H1 (cell line): Measurements from ENCODE around the gene DNAJC17. TPM values are rescaled to one million over a fixed set of nuclear protein-coding genes. Genes with fewer than 3 reads are reported as not detected.

ENCODE experiments used
- CTCF ChIA-PET: fragments of 300-600 bp; sonication (Branson Sonifier 250); formaldehyde crosslinking; loops from one replicate; lab custom pipeline; 2021; ENCODE audit not compliant: partially characterized antibody; lab: Charles Lee
- POLR2A ChIA-PET: fragments of 300-600 bp; sonication (Branson Sonifier 250); formaldehyde crosslinking; loops from one replicate; lab custom pipeline; 2021; ENCODE audit warnings: inconsistent platforms; ENCODE audit not compliant: partially characterized antibody; lab: Charles Lee
- DNase-seq, 2 experiments: peaks; one replicate each; pipeline versions ENCODE4 v3.0.0 to v3.0.0-alpha.2; 2010 to 2022; ENCODE audit warnings: low spot score in 2 of 2, low read depth in 1 of 2, mixed read lengths in 1 of 2
- FAIRE-seq: peaks from 2 replicates; lab custom pipeline; 2011; peaks lifted over from hg19 to GRCh38; lab: Jason Lieb, UNC
- H2AFZ ChIP-seq: 2 replicates; pipeline ENCODE4 v1.8.1; 2012; ENCODE audit warnings: low read length, inconsistent platforms
- H2AK5ac ChIP-seq: 2 replicates; pipeline ENCODE4 v1.6.1; 2013; ENCODE audit warnings: low read depth, low read length
- H2BK120ac ChIP-seq: replicated peaks from 2 replicates; pipeline ENCODE3; 2013; ENCODE audit warnings: low read depth, low read length, inconsistent platforms
- H2BK12ac ChIP-seq: 2 replicates; pipeline ENCODE4 v1.6.1; 2013; ENCODE audit warnings: low read depth, low read length
- H2BK15ac ChIP-seq: 2 replicates; pipeline ENCODE4 v1.6.1; 2013; ENCODE audit warnings: low read length
- H2BK20ac ChIP-seq: 2 replicates; pipeline ENCODE4 v1.6.1; 2013; ENCODE audit warnings: low read length
- H2BK5ac ChIP-seq: 2 replicates; pipeline ENCODE4 v1.6.1; 2013; ENCODE audit warnings: low read depth, low read length
- H3K14ac ChIP-seq: 2 replicates; pipeline ENCODE4 v1.6.1; 2013; ENCODE audit warnings: inconsistent platforms; ENCODE audit not compliant: insufficient read length
- H3K18ac ChIP-seq: 2 replicates; pipeline ENCODE4 v1.6.1; 2013; ENCODE audit warnings: low read length; ENCODE audit errors: extremely low read depth
- H3K23ac ChIP-seq: 2 replicates; pipeline ENCODE4 v1.6.1; 2013; ENCODE audit warnings: inconsistent platforms; ENCODE audit not compliant: insufficient read length
- H3K23me2 ChIP-seq: 2 replicates; pipeline ENCODE4 v1.6.1; 2013; ENCODE audit warnings: low read depth, low read length
- H3K27ac ChIP-seq: 2 replicates; pipeline ENCODE4 v1.6.1; 2011; ENCODE audit warnings: low read depth, low read length, inconsistent platforms
- H3K27me3 ChIP-seq, 4 experiments: replicated peaks in 1 of 4; 1 replicate in 1 of 4; 2 replicates in 3 of 4; pipeline versions ENCODE4 v1.6.1 to v1.8.1; 2011 to 2013; ENCODE audit warnings: low read length in 3 of 4, mild to moderate bottlenecking in 3 of 4, inconsistent platforms in 2 of 4, mixed read lengths in 2 of 4, moderate library complexity in 1 of 4; ENCODE audit not compliant: control insufficient read depth in 3 of 4, insufficient read depth in 3 of 4; ENCODE audit errors: extremely low read depth in 1 of 4
- H3K36me3 ChIP-seq, 4 experiments: 2 replicates each; pipeline versions ENCODE4 v1.6.1 to v1.8.1; 2011 to 2013; ENCODE audit warnings: mild to moderate bottlenecking in 4 of 4, low read length in 3 of 4, moderate library complexity in 2 of 4, control low read depth in 1 of 4, inconsistent platforms in 1 of 4; ENCODE audit not compliant: insufficient read depth in 4 of 4, control insufficient read depth in 2 of 4
- H3K4ac ChIP-seq: replicated peaks from 2 replicates; pipeline ENCODE3; 2013; ENCODE audit warnings: low read length, low read depth, mixed read lengths, inconsistent platforms; ENCODE audit not compliant: insufficient read length
- H3K4me1 ChIP-seq, 4 experiments: replicated peaks in 1 of 4; 1 replicate in 1 of 4; 2 replicates in 3 of 4; pipeline versions ENCODE4 v1.6.1 to v1.8.1; 2011 to 2013; ENCODE audit warnings: low read length in 3 of 4, inconsistent platforms in 2 of 4, mixed read lengths in 1 of 4; ENCODE audit not compliant: insufficient read depth in 4 of 4, control insufficient read depth in 3 of 4
- H3K4me2 ChIP-seq, 2 experiments: 2 replicates each; pipeline versions ENCODE4 v1.6.1 to v1.8.1; 2011 to 2013; ENCODE audit warnings: low read depth in 2 of 2, low read length in 2 of 2, control low read depth in 1 of 2, inconsistent platforms in 1 of 2, mild to moderate bottlenecking in 1 of 2; ENCODE audit not compliant: insufficient read depth in 1 of 2
- H3K4me3 ChIP-seq, 4 experiments: fragments of 200-600, 300-600 bp in 1 of 4; sonication (generic), shearing (Covaris generic), sonication (Bioruptor Twin) in 1 of 4; 2 replicates each; pipeline versions ENCODE4 v1.5.1 to v1.8.1; 2011 to 2016; ENCODE audit warnings: low read length in 4 of 4, low read depth in 3 of 4, control low read depth in 2 of 4, inconsistent platforms in 2 of 4, mild to moderate bottlenecking in 2 of 4, mixed read lengths in 1 of 4, moderate library complexity in 1 of 4; ENCODE audit not compliant: insufficient read depth in 2 of 4; ENCODE audit errors: extremely low read depth in 1 of 4
- H3K56ac ChIP-seq: replicated peaks from 2 replicates; pipeline ENCODE3; 2013; ENCODE audit warnings: low read depth, mild to moderate bottlenecking, mixed read lengths, low read length, inconsistent platforms; ENCODE audit not compliant: insufficient read length
- H3K79me1 ChIP-seq: 2 replicates; pipeline ENCODE4 v1.6.1; 2013; ENCODE audit warnings: low read depth, low read length, control low read depth
- H3K79me2 ChIP-seq, 2 experiments: 2 replicates each; pipeline versions ENCODE4 v1.6.1 to v1.8.1; 2012 to 2013; ENCODE audit warnings: low read length in 2 of 2, mild to moderate bottlenecking in 2 of 2, inconsistent platforms in 1 of 2; ENCODE audit not compliant: insufficient read depth in 2 of 2, control insufficient read depth in 1 of 2
- H3K9ac ChIP-seq, 4 experiments: replicated peaks in 1 of 4; 1 replicate in 1 of 4; 2 replicates in 3 of 4; pipeline versions ENCODE4 v1.6.1 to v1.8.1; 2011 to 2013; ENCODE audit warnings: low read depth in 3 of 4, low read length in 3 of 4, control low read depth in 2 of 4, mild to moderate bottlenecking in 2 of 4, moderate library complexity in 2 of 4, inconsistent platforms in 1 of 4; ENCODE audit errors: extremely low read depth in 1 of 4
- H3K9me3 ChIP-seq, 2 experiments: 2 replicates each; pipeline versions ENCODE4 v1.6.1 to v1.8.1; 2012 to 2013; ENCODE audit warnings: mild to moderate bottlenecking in 2 of 2, moderate library complexity in 2 of 2, control low read depth in 1 of 2, inconsistent platforms in 1 of 2, low read depth in 1 of 2, low read length in 1 of 2, mixed read lengths in 1 of 2; ENCODE audit not compliant: insufficient read depth in 2 of 2
- H4K20me1 ChIP-seq, 2 experiments: replicated peaks in 1 of 2; 2 replicates each; pipeline versions ENCODE3 to v1.8.1; 2011 to 2013; ENCODE audit warnings: inconsistent platforms in 2 of 2, low read length in 2 of 2, mild to moderate bottlenecking in 1 of 2; ENCODE audit not compliant: insufficient read depth in 2 of 2, control insufficient read depth in 1 of 2
- H4K5ac ChIP-seq: 2 replicates; pipeline ENCODE4 v1.6.1; 2013; ENCODE audit warnings: low read length, low read depth, mixed read lengths, inconsistent platforms; ENCODE audit not compliant: insufficient read length
- H4K8ac ChIP-seq: 2 replicates; pipeline ENCODE4 v1.8.0; 2013; ENCODE audit warnings: mild to moderate bottlenecking, moderate library complexity, low read length, inconsistent platforms; ENCODE audit not compliant: insufficient read depth; ENCODE audit errors: extremely low read depth
- H4K91ac ChIP-seq: replicated peaks from 2 replicates; pipeline ENCODE3; 2013; ENCODE audit warnings: low read length, mixed read lengths, inconsistent platforms; ENCODE audit not compliant: insufficient read length
- ASH2L ChIP-seq: fragments of 200-600, 300-600 bp; sonication (generic); IDR thresholded peaks from one replicate; pipeline ENCODE4 v1.7.1; 2017; ENCODE audit warnings: low read length
- JUN ChIP-seq: IDR thresholded peaks from 2 replicates; pipeline ENCODE4 v1.6.1; 2011; ENCODE audit warnings: low read depth, mild to moderate bottlenecking, improper control_type of control experiment, low read length
- PHF8 ChIP-seq: fragments of 200-600 bp; sonication (generic); conservative IDR thresholded peaks from 2 replicates; pipeline ENCODE4 v1.7.1; 2012; ENCODE audit warnings: low read depth, mild to moderate bottlenecking, inconsistent platforms, low read length, moderate library complexity
- RBBP5 ChIP-seq: IDR thresholded peaks from 2 replicates; pipeline ENCODE4 v1.7.1; 2012; ENCODE audit warnings: low read depth, mild to moderate bottlenecking, inconsistent platforms, low read length, moderate library complexity, borderline replicate concordance
- TEAD4 ChIP-seq: IDR thresholded peaks from 2 replicates; pipeline ENCODE4 v1.6.1; 2012; ENCODE audit warnings: low read depth, low read length, inconsistent platforms, mixed read lengths
- WGBS, 2 experiments: shearing (Covaris generic) in 1 of 2; methylation state at CpG; one replicate each; pipeline versions ENCODE4 v1.1.6 to v1.1.7; 2013 to 2015; ENCODE audit warnings: low lambda C conversion rate in 2 of 2, mixed read lengths in 2 of 2, inconsistent platforms in 1 of 2, low coverage in 1 of 2, missing lambda C conversion rate in 1 of 2; ENCODE audit not compliant: insufficient replicate concordance in 2 of 2, insufficient coverage in 1 of 2, insufficient read length in 1 of 2; ENCODE audit errors: extremely low coverage in 1 of 2, missing lambda C conversion rate in 1 of 2; 5-methylcytosine and 5-hydroxymethylcytosine counted together
- polyA plus RNA-seq, 7 experiments: library from polyadenylated mRNA; depleted of rRNA in 3 of 7; stranded (reverse) in 5 of 7; unstranded in 2 of 7; fragments of >200 nt in 5 of 7; fragments of 200-250 nt in 2 of 7; gene quantifications; 1 replicate in 5 of 7; 2 replicates in 1 of 7; 4 replicates in 1 of 7; pipeline versions ENCODE4 v1.2.1 to v1.2.3, GENCODE V29; 2011 to 2013; ENCODE audit warnings: missing spikeins in 2 of 7, mixed read lengths in 2 of 7
- total RNA-seq: library from RNA; stranded (reverse); fragmentation: NEBNext Ultra II Directional; extraction: Animal tissue kit (Norgen Biotek cat#: 25700); gene quantifications from 2 replicates; pipeline ENCODE4 v1.2.1, GENCODE V29; 2021

The DNAJC17 gene
- total and polyA plus RNA-seq, 2 of the 8 experiments (the other 6 are each of a cell fraction or from before 2014, with no cell fraction given), result 39.5 to 45.4 TPM

DNA sequence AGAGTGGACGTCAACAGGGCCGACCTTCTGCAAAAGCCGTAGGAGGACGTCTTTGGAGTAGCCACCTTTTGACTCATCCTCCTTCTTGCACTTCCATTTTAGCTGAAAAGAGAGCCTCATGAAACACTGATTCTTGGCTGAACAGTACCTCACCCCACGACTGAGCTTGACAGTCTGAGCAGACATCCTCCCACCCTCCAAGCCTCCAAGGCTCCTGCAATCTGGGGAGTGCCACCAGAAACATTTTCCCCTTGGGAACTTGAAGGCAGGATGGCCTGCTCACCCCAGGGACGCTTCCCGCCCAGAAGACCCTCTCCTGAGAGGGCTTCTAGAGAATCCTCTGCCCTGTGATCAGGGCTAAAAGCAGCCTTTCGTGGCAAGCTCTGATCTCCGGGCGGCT, 32.3 kb downstream of the DNAJC17 start:
- no peak overlapping the region for H3K4ac ChIP-seq
- no peak for DNase-seq
- ChIA-PET POLR2A (interaction anchor here (0.6 to 1.1 kb wide), 3 partner anchors 31 to 438 kb away, joined by 3 read pairs; no protein-coding TSS in a partner anchor), CTCF (interaction anchor here (1.0 to 15.3 kb wide), 3 partner anchors 7 to 25 kb away, joined by 3 to 184 read pairs (median 4); no protein-coding TSS in a partner anchor)
- H3K27me3 ChIP-seq, result no peaks in the 10 kb centered on the region
- FAIRE-seq, result no peak
- H3K23ac ChIP-seq, result no peak overlapping the region
- H3K36me3 ChIP-seq, result peaks cover 0 to 20% (median 6%) of the 10 kb centered on the region in 4 experiments; a peak in 4 of 8 replicates
- no peak overlapping the region for H2AK5ac ChIP-seq
- H3K23me2 ChIP-seq, result no peaks in the 10 kb centered on the region
- H3K14ac ChIP-seq, result no peak overlapping the region
- no peak overlapping the region for H2BK20ac ChIP-seq
- no peak overlapping the region for H2AFZ ChIP-seq
- no peak overlapping the region for H4K91ac ChIP-seq
- no peak overlapping the region for H2BK12ac ChIP-seq
- no peak overlapping the region for H4K8ac ChIP-seq
- H3K4me2 ChIP-seq, result no peak overlapping the region
- no peaks in the 10 kb centered on the region for H3K79me2 ChIP-seq
- H3K56ac ChIP-seq, result no peak overlapping the region
- no peak overlapping the region for H2BK120ac ChIP-seq
- H3K18ac ChIP-seq, result no peak overlapping the region
- H2BK5ac ChIP-seq, result no peak overlapping the region
- no peaks in the 10 kb centered on the region for H3K9me3 ChIP-seq
- no peaks in the 10 kb centered on the region; the same call in 1 of the 2 replicates for H3K79me1 ChIP-seq
- H4K5ac ChIP-seq, result no peak overlapping the region
- H2BK15ac ChIP-seq, result no peak overlapping the region
- no peaks in the 10 kb centered on the region for H3K4me1 ChIP-seq
- H4K20me1 ChIP-seq, result peaks cover 0 to 3% of the 10 kb centered on the region in 2 experiments
- H3K9ac ChIP-seq, result no peak overlapping the region
- no peak overlapping the region for H3K27ac ChIP-seq
- no peak overlapping the region for H3K4me3 ChIP-seq
- WGBS, 2 experiments, result 92% methylated on average over 10 of the region's 10 CpGs; no CpG with 5 or more reads in 1 of the 2 experiments
- TF ChIP-seq TEAD4 (no peak), RBBP5 (no peak), PHF8 (no peak), JUN (no peak), ASH2L (no peak)
